Stimulated activated CD4-positive, alpha-beta T cell treated with anti-CD3 and anti-CD28 coated beads, Interleukin-12 subunit alpha, Interleukin-12 subunit beta, amount 100 ng/mL, for 4 hours (primary cell): Measurements from ENCODE around the gene CTDSP1.

ENCODE experiments used
- DNase-seq: peaks from one replicate; pipeline ENCODE4 v3.0.0-alpha.2; 2020

Gene CTDSP1

GRCh38 chr2:218427741-218428140 is 28.1 kb downstream of the CTDSP1 start:
- no peak for DNase-seq

GRCh38 chr2:218428846-218429558 is 29.3 kb downstream of the CTDSP1 start:
- no peak for DNase-seq

GRCh38 chr2:218429911-218430692 is 30.4 kb downstream of the CTDSP1 start:
- DNase-seq = no peak

GRCh38 chr2:218430721-218431120 is 31.1 kb downstream of the CTDSP1 start:
- no peak for DNase-seq

- no peak for DNase-seq
Measured at GRCh38 chr2:218431878-218432277, 32.2 kb downstream of the CTDSP1 start.

GRCh38 chr2:218432676-218433365 is 33.2 kb downstream of the CTDSP1 start:
- no peak for DNase-seq

GRCh38 chr2:218434456-218434855 is 34.8 kb downstream of the CTDSP1 start:
- DNase-seq = no peak

- DNase-seq = no peak
Measured at GRCh38 chr2:218435003-218435982, 35.6 kb downstream of the CTDSP1 start.

- DNase-seq = no peak
Measured at GRCh38 chr2:218436992-218437391, 37.3 kb downstream of the CTDSP1 start.

GRCh38 chr2:218437969-218438368 is 38.3 kb downstream of the CTDSP1 start:
- no peak for DNase-seq

- DNase-seq = no peak
Measured at GRCh38 chr2:218438596-218438995, 38.9 kb downstream of the CTDSP1 start.

GRCh38 chr2:218444692-218445357 is 45.2 kb downstream of the CTDSP1 start:
- DNase-seq = no peak

- DNase-seq = no peak
Measured at GRCh38 chr2:218445602-218446001, 45.9 kb downstream of the CTDSP1 start.

- DNase-seq = no peak
Measured at GRCh38 chr2:218446547-218446946, 46.9 kb downstream of the CTDSP1 start.

- no peak for DNase-seq
Measured at GRCh38 chr2:218447072-218447471, 47.4 kb downstream of the CTDSP1 start.

- no peak for DNase-seq
Measured at GRCh38 chr2:218448934-218449333, 49.3 kb downstream of the CTDSP1 start.

GRCh38 chr2:218452079-218452478 is 52.4 kb downstream of the CTDSP1 start:
- no peak for DNase-seq
